ENCODE results near the gene YBX2.

YBX2 gene

DNA sequence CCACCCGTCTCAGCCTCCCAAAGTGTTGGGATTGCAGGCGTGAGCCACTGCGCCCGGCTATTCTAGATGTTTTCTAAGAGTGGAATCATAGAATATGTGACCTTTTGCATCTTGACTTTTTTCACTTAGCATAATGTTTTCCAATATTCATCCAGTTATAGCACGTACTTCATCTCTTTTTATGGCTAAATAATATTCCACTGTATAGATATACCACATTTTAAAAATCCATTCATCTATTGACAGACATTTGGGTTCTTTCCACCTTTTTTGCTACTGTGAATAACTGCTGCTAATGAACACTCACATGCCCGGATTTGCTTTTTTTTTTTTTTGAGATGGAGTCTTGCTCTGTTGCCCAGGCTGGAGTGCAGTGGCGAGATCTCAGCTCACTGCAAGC lies 9.7 kb upstream of the YBX2 start:
- no peak for DNase-seq (ENCODE audit: low read depth in 2 of 2)

DNA sequence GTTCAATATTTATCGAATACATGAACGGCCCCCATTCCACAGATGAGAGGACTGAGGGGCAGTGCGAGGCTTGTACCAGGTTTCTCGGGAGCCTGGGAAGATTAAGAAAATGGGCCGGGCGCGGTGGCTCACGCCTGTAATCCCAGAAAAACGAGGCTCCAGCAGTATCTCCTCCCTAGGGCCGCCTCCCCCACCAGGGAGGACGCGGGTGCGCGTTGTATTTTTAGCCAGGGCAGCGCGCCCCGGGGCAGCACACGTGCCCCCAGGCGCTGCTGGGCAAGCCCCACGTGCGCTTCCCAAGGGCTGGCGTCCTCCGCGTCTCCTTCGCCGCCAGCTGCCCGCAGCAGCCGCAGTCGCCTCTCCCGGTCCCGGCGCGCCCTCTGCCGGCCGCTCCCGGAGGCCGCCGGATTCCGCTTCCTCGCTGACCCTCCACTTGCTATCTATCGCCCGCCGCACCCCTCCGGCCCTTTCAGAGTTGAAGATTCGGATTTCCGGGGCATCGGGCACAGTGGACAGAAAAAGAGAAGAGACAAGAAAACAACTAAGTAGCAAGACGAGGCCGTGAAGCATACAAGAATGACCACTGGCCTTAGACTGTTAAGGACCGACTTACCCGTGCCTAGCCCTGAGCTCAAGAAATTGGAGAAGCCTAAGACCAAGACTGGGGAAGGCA lies 1.9 kb upstream of the YBX2 start:
- peak in 1 of 2 donors; percentile 72 for DNase-seq (ENCODE audit: low read depth in 2 of 2)

DNA sequence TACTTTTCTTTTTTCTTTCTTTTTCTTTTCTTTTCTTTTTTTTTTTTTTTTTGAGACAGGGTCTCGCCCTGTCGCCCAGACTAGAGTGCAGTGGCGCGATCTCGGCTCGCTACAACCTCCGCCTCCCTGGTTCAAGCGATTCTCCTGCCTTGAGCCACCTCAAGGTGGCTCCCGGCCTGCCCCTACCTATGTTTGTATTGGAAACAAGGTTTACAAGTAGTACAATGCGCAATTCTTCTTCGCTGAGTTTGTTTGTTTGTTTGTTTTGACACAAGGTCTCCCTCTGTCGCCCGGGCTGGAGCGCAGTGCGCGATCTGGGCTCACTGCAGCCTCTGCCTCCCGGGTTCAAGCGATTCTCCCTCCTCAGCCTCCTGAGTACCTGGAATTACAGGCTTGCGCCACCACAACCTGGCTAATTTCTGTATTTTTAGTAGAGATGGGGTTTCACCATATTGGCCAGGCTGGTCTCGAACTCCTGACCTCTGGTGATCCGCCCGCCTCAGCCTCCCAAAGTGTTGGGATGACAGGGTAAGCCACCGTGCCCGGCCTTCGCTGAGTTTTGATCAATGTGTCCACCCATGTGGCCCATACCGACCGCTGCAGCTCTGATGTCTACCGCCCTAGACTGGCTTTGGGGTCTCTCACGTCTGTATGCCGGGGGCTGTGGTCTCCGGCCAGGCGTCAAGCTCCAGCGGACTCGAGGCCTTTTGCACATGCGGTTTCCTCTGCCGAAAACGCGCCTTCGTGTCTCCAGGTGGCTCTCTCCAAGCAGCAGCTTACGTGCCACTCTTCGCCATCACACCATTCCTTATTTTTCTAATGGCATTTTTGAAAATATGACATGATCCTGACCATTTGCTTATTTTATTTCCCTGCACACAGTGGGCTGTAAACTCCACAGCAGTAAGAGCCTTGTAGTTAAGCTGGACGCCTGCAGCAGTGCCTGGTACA lies 1.1 kb upstream of the YBX2 start:
- DNase-seq (ENCODE audit: low read depth in 2 of 2) = no peak

DNA sequence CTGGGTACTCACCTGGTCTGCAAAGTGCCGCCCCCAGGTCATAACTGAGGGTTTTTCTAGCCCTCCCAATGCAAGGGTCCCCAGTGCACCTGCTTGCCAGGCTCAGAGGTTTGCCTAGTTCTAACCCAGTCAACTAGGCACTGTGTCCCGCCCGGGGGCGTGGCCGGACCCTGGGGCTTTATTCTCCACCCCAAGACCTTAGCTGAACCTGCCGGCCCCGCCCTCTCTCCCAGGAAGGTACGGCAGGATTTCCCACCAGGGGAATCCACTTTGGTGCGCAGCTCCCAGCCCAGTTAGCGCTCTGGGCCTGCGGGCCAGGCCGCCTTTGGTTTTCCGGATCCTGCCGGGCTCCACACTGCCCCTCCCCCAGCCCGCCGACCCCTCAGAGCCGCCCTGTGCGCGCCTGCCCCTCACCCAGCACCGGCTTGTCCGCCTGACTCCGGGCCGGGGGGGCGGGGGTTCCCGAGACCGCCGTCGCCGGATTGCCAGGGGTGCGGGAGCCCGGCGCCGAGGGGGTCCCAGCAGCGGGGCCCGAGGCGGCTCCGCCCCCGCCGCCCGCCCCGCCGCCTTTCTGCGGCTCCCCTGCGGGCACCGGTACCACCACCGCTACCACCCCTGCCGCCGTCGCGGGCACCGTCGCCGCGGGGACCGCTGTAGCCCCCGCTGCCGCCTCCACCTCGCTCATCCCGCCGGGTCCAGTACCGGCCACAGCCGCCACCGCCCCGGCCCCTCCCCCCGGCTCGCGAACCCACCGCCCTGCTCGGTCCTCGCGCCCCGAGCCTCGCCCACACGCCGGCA lies 424 bp downstream of the YBX2 start:
- DNase-seq (ENCODE audit: low read depth in 2 of 2) = no peak

DNA sequence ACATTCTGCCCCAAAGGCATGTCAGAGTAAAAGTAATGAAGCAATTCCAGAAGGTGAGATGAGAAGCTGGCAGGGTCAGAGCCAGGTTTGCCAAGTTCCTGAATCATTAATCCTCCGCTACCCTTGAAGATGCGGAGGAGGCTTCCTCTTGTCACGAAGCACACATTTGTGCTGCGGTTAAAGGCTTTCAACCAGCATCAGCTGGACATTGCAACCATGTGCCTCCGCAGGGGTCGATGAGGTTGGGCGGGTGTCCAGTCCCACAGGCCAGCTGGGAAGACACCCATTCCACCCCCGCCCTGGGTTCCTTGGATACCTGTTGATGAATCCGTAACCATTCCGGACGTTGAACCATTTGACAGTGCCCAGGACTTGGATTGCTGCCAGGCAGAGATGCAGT lies 1.3 kb downstream of the YBX2 start:
- no peak for DNase-seq (ENCODE audit: low read depth in 2 of 2)

DNA sequence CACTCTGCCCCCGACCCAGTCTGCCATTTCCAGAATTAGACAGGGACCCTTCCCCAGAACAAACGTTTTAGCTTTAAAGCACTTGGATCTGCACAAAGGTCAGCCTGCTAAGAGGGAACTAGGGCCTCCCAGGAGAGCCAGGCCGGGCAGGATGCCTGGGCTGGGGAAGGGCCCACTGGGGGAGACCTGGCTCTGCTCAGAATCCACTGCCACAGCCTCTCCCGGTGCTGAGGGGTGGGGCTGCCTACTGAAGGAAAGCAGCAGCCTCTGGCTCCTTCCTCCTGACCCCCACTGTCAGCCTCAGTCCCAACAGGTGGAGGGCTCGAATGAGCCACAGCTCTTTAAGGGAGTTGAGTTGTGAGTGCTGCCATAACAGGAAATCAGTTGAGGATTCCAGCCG lies 1.7 kb downstream of the YBX2 start:
- DNase-seq (ENCODE audit: low read depth in 2 of 2) = no peak

DNA sequence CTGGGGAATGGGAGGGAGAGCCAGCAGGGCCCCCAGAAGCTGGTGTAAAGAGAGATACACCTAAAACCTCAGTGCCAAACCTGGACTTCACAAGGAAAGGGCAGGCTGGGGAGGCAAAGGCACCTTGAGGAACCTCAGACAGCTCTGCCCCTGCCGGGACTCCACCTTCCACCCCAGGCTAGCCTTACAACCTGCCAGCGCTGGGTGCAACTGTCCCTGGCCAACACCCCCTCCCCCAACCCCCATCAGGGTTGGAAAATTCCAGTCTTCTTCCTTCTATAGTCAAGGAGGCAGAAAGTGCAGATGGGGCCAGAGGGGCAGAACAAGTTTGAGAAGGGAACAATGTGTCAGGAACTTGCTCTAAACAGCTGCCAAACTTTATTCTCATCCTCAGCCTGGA lies 2.2 kb downstream of the YBX2 start:
- no peak for DNase-seq (ENCODE audit: low read depth in 2 of 2)

DNA sequence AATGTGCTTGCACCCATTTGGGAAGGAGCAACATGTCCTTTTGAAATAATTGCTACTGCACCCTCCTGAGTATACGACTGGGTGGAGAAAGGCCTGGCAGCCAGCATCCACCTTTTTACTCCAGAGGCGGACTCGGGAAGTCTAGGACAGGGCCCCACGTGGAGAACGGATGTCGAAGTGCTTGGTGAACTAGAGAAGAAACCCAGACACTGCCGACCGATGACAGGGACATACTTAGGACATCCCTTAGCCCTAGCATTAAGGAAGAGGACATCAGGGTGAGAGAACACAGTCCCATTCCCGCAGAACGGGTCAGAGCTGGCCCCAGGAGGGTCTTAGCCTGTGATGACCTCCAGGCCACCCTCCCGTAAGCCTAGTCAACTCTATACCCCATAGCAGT lies 3.8 kb downstream of the YBX2 start:
- DNase-seq (ENCODE audit: low read depth in 2 of 2) = no peak

DNA sequence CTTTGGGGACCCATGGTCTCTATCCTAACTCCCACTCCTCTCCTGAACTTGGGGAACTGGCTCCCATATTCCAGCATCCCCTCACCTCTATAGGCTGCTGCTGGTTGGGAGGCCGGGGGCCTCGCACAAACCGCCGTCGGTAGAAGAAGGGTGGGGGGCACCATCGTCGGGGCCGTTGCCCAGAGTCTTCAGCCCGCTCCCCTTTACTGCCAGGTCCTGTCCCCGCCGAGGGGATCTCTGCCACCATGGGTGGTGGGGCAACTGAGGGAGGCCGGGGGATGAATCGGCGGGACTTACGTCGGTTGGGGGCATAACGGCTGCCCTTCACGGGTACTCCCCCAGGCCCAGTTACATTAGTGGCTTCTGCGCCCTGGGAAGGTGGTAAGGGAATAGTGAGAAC lies 4.3 kb downstream of the YBX2 start:
- no peak for DNase-seq (ENCODE audit: low read depth in 2 of 2)

DNA sequence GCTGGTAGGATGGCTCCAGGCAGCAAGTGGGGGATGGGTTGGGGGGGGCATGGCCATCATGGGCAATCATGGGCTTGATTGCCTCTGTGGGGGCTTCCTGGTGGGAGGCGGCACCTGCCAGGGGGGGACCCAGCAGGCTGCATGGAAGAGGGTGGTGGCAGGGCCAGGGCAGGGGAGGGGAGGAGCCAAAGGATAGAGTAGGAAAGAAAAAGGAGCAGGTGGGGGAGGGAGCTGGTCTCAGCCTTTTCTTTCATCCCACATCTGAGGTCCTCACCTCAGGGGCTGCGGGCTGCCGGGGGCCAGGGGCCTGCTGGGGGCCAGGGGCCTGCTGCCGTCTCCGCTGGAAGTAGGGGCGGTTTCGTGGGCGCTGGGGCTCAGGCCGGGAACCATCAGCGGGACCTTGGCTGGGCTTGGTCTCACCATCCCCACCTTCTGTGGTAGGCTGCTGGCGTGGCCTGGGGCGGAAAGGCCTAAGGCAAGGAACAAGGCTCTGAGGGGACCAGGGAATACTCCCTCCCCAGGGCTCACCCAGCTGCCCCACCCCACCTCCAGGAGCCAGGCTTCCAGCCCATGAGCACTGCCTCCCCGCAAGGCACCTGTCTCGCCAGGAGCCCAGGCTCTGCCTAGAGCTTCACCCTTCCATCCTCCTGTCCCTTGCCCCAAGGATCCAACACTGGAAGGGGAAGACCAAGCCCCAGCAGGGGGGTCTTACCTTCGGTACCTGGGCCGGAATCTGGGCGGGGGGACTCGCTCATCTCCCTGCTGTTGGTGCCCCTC lies 5.0 kb downstream of the YBX2 start:
- DNase-seq (ENCODE audit: low read depth in 2 of 2) = no peak

DNA sequence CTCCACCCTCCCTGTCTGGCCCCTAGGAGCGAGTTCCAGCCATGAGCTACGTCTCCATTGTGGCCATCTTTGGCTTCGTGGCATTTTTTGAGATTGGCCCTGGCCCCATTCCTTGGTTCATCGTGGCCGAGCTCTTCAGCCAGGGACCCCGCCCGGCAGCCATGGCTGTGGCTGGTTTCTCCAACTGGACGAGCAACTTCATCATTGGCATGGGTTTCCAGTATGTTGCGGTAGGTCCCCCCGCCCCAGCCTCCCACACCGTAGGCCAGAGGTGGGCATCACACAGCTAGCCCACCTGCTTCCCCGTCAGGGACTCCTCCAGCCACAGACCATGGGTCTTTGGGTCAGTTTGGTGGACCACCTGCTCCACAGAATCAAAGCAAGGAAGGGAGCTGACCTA lies 8.8 kb downstream of the YBX2 start:
- DNase-seq (ENCODE audit: low read depth in 2 of 2) = no peak

DNA sequence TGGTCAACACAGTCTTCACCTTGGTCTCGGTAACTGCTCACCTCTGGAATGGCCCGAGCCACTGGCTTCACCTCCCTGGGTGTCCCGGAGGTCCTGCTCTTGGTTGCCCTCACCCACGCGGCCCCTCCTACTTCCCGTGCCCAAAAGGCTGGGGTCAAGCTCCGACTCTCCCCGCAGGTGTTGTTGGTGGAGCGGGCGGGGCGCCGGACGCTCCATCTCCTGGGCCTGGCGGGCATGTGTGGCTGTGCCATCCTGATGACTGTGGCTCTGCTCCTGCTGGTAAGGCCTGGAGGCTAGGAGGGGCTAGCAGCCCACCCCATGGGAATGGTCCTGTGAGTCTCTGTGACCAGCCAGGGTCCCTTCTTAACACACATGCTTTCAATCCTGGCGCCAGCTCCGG lies 9.5 kb downstream of the YBX2 start:
- DNase-seq (ENCODE audit: low read depth in 2 of 2) = no peak

DNA sequence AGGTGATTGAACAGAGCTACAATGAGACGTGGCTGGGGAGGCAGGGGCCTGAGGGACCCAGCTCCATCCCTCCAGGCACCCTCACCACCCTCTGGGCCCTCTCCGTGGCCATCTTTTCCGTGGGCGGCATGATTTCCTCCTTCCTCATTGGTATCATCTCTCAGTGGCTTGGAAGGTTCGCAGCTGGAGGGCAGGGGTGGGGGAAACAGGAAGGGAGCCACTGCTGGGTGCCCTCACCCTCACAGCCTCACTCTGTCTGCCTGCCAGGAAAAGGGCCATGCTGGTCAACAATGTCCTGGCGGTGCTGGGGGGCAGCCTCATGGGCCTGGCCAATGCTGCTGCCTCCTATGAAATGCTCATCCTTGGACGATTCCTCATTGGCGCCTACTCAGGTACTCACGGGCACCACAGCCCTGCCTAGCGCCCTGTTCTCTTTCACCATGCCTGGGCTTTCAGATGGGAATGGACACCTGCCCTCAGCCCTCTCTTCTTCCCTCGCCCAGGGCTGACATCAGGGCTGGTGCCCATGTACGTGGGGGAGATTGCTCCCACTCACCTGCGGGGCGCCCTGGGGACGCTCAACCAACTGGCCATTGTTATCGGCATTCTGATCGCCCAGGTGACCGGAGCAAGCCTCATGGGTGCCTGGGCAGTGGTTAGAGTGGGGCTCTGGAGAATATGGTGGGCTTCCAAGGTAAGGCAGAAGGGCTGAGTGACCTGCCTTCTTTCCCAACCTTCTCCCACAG lies 10.8 kb downstream of the YBX2 start:
- no peak for DNase-seq (ENCODE audit: low read depth in 2 of 2)

DNA sequence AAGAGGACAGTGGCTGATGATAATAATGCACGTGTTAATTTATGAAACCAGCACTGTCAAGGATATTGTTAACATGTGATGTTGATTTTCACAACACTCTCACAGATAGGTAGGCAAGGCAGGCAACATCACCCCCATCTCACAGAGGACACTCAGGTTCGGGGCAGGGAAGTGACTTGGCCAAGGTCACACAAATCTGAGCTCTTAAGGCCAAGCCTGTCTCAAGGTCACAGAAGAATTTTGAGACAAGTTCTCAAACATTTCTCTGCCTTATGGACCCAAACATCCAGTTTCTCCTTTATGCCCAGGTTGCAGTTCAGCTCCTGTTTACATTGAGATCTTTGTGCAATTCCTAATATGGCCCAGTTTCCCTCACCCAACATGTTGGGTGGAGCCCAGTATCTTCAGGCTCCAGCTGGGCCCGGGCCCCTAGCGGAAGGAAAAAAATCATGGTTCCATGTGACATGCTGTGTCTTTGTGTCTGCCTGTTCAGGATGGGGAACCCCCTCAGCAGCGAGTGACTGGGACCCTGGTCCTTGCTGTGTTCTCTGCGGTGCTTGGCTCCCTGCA lies 11.6 kb downstream of the YBX2 start:
- no peak for DNase-seq (ENCODE audit: low read depth in 2 of 2)

DNA sequence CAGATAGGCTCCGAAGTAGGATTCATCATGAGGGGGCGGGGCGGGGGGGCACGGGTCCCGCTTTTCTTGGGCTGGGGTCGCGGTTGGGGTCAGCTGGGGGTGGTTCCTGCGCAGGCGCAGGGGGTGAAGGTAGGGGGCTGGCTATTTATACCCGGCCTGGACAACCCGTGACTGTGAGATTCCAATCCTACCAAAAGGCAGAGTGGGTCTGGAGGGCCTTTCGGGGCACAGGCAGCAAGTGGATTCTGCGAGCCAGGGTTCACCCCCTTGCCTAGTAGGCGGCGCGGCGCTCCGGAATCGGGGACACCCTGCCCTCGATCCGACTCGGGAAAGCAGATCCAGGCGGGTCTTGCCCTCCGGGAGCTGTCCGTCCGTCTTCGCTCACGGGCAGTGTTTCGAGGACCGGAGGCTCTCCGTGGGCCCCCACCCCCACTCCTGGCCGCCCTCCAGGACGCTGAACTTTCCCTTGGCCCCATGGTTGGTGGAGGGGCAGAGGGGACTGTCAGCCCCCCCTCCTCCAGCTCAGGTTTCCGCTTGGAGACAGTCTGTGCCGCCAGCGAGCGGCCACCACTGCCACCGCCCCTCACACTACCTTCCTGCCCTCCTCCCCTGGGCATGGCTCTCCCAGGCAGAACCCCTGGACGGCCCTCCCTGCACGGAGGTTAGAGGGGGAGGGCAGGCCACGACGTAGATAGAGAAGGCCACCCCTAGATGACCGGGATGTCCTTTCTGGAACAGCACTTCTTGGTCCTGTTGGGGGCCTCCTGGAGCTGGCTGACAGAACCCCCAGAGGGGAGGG lies 12.3 kb downstream of the YBX2 start:
- no peak for DNase-seq (ENCODE audit: low read depth in 2 of 2)

DNA sequence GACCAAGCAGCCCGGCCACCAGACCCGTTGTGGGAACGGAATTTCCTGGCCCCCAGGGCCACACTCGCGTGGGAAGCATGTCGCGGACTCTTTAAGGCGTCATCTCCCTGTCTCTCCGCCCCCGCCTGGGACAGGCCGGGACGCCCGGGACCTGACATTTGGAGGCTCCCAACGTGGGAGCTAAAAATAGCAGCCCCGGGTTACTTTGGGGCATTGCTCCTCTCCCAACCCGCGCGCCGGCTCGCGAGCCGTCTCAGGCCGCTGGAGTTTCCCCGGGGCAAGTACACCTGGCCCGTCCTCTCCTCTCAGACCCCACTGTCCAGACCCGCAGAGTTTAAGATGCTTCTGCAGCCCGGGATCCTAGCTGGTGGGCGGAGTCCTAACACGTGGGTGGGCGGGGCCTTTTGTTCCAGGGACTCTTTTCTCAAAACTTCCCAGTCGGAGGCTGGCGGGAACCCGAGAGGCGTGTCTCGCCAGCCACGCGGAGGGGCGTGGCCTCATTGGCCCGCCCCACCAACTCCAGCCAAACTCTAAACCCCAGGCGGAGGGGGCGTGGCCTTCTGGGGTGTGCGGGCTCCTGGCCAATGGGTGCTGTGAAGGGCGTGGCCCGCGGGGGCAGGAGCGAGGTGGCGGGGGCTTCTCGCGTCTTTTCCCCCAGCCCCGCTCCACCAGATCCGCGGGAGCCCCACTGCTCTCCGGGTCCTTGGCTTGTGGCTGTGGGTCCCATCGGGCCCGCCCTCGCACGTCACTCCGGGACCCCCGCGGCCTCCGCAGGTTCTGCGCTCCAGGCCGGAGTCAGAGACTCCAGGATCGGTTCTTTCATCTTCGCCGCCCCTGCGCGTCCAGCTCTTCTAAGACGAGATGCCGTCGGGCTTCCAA lies 13.1 kb downstream of the YBX2 start, which contains the start of gene SLC2A4:
Gene SLC2A4, plus strand, starts transcription at position 645 of the 879 bp plus-strand sequence. Its CDS starts 217 bp downstream, at position 862.
- DNase-seq (ENCODE audit: low read depth in 2 of 2) = peak; percentile 84 to 91

DNA sequence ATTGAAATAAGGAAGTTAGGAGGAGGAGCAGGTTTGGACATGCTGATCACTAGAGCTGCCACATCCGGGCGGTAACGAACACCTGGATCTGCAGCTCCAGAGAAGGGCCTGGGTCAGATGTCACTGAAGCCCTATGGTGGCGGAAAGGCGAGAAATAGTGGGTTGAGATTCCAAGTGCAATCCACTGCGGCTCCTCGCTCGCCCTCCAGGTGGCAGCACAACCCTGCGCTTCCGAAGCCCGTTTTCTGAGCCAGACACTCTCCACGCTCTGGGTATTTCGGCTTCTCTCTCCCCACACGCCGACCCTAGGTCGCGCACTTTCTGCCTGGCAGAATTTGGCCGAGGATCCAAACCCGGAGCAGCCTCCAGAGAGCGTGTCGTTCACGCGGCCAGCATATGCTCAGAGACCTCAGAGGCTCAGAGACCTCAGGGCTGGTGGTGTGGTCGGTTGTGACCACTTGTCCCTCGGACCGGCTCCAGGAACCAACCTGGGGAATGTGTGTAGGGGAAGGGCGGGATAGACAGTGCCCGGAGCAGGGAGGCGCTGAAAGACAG lies 13.8 kb downstream of the YBX2 start:
- peak; percentile 71 to 82 for DNase-seq (ENCODE audit: low read depth in 2 of 2)

DNA sequence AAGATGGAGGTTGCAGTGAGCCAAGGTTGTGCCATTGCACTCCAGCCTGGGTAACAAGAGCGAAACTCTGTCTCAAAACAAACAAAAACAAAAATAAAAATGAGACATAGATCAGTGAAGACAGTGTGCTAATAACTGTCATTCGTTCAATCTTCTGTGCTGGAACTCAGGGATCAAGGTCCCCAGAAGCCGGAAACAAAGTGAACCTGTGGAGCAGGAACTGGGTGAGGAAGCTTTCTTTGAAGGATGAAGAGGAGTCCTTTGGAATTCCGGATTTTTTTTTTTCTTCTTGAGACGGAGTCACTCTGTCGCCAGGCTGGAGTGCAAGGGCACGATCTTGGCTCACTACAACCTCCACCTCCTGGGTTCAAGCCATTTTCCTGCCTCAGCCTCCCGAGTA lies 15.0 kb downstream of the YBX2 start:
- no peak for DNase-seq (ENCODE audit: low read depth in 2 of 2)
